Stimulated activated CD4-positive, alpha-beta T cell treated with anti-CD3 and anti-CD28 coated beads, Interleukin-15, amount 100 ng/mL, for 24 hours (primary cell): Measurements from ENCODE around the gene WRAP73.

Experiments
- DNase-seq: peaks from one replicate; pipeline ENCODE4 v3.0.0-alpha.2; 2020

WRAP73 gene

GRCh38 chr1:3668585-3669300 is 18.8 kb upstream of the WRAP73 start:
- DNase-seq, result no peak

GRCh38 chr1:3668148-3668547 is 18.2 kb upstream of the WRAP73 start:
- no peak for DNase-seq

GRCh38 chr1:3664700-3665375 is 14.9 kb upstream of the WRAP73 start:
- no peak for DNase-seq

GRCh38 chr1:3663999-3664699 is 14.2 kb upstream of the WRAP73 start:
- DNase-seq, result no peak

GRCh38 chr1:3662080-3662671 is 12.3 kb upstream of the WRAP73 start:
- DNase-seq, result no peak

GRCh38 chr1:3661631-3662030 is 11.7 kb upstream of the WRAP73 start:
- no peak for DNase-seq

- no peak for DNase-seq
Measured at GRCh38 chr1:3660704-3661103, 10.8 kb upstream of the WRAP73 start.

- DNase-seq, result no peak
Measured at GRCh38 chr1:3659093-3659492, 9.2 kb upstream of the WRAP73 start.

- no peak for DNase-seq
Measured at GRCh38 chr1:3658231-3658615, 8.3 kb upstream of the WRAP73 start.

- DNase-seq, result no peak
Measured at GRCh38 chr1:3657578-3658230, 7.8 kb upstream of the WRAP73 start.

- no peak for DNase-seq
Measured at GRCh38 chr1:3657096-3657475, 7.2 kb upstream of the WRAP73 start.

GRCh38 chr1:3656450-3657095 is 6.7 kb upstream of the WRAP73 start:
- peak; percentile 27 for DNase-seq

- no peak for DNase-seq
Measured at GRCh38 chr1:3654549-3655281, 4.8 kb upstream of the WRAP73 start.

GRCh38 chr1:3653286-3653618 is 3.3 kb upstream of the WRAP73 start:
- no peak for DNase-seq

GRCh38 chr1:3652548-3653285 is 2.8 kb upstream of the WRAP73 start:
- peak; percentile 16 for DNase-seq

GRCh38 chr1:3651930-3652547 is 2.1 kb upstream of the WRAP73 start, which contains the start of gene TP73:
Gene TP73 (plus strand): TSS chr1:3652516. CDS start chr1:3682366, 29,850 bp downstream.
- DNase-seq, result peak; percentile 20

- DNase-seq, result peak; percentile 15
Measured at GRCh38 chr1:3651026-3651929, 1.4 kb upstream of the WRAP73 start.

GRCh38 chr1:3650248-3651025 is 534 bp upstream of the WRAP73 start:
- DNase-seq, result no peak

- DNase-seq, result no peak
Measured at GRCh38 chr1:3646596-3646995, 3.3 kb downstream of the WRAP73 start.
